CD4-positive, alpha-beta T cell treated with Interferon gamma for 1 hour (primary cell): ENCODE results near the gene HDAC5.

Source experiments
- DNase-seq: peaks from one replicate; pipeline ENCODE4 v3.0.0-alpha.2; 2020

HDAC5 gene

GRCh38 chr17:44086364-44087311 is 36.8 kb downstream of the HDAC5 start:
- no peak for DNase-seq

DNA sequence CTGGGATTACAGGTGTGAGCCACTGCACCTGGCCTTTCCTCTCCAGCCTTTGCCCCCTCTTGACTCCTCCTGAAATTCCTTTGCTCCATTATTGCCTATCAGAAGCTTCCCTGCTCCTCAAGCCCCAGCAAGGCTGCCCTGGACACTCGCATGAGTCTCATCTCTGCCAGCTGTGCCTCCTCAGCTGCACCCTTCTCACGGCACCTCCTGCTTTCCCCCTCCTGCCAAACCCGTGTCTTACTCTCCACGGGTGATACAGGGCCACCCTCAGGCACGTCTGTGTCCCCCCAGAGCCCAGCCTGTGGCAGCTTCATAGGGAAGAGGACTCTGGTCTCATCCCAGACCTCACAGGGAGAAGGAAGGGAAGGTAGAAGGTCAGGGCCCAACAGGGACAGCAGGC is 37.5 kb downstream of the HDAC5 start:
- no peak for DNase-seq

GRCh38 chr17:44084921-44085320 is 38.5 kb downstream of the HDAC5 start:
- no peak for DNase-seq

GRCh38 chr17:44084131-44084538 is 39.3 kb downstream of the HDAC5 start:
- no peak for DNase-seq

GRCh38 chr17:44083250-44083849 is 40.1 kb downstream of the HDAC5 start:
- no peak for DNase-seq

GRCh38 chr17:44082256-44082927 is 41.0 kb downstream of the HDAC5 start:
- no peak for DNase-seq

GRCh38 chr17:44081681-44082080 is 41.8 kb downstream of the HDAC5 start:
- DNase-seq, result no peak

GRCh38 chr17:44079877-44080821 is 43.3 kb downstream of the HDAC5 start:
- no peak for DNase-seq

GRCh38 chr17:44078412-44078811 is 45.0 kb downstream of the HDAC5 start:
- no peak for DNase-seq

- DNase-seq, result peak; percentile 20
Measured at GRCh38 chr17:44077595-44077909, 45.9 kb downstream of the HDAC5 start.

- DNase-seq, result no peak
Measured at GRCh38 chr17:44076716-44077594, 46.5 kb downstream of the HDAC5 start.

GRCh38 chr17:44075598-44076293 is 47.7 kb downstream of the HDAC5 start:
- no peak for DNase-seq

- no peak for DNase-seq
Measured at GRCh38 chr17:44074911-44075285, 48.5 kb downstream of the HDAC5 start.

- no peak for DNase-seq
Measured at GRCh38 chr17:44074231-44074910, 49.1 kb downstream of the HDAC5 start.

DNA sequence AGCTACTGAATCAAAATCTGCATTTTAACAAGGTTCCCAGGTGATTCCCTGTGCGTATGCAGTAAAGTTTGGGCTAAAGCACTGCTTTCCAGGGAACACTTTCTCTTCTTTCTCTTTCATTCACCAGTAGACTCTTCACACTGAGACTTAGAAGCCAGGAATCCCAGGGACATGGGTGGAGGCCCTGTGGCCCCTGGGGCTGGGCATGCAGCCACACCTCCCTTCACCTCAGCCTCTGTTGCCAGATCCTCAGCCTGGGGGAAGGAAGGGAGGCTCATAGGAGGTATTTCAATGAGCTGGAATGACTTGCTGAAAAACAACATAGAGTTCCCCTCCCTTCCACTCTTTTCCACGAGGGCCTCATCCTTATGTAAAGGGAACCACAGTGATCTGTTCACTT is 51.7 kb downstream of the HDAC5 start:
- no peak for DNase-seq

- DNase-seq, result no peak
Measured at GRCh38 chr17:44071198-44071520, 52.3 kb downstream of the HDAC5 start.

DNA sequence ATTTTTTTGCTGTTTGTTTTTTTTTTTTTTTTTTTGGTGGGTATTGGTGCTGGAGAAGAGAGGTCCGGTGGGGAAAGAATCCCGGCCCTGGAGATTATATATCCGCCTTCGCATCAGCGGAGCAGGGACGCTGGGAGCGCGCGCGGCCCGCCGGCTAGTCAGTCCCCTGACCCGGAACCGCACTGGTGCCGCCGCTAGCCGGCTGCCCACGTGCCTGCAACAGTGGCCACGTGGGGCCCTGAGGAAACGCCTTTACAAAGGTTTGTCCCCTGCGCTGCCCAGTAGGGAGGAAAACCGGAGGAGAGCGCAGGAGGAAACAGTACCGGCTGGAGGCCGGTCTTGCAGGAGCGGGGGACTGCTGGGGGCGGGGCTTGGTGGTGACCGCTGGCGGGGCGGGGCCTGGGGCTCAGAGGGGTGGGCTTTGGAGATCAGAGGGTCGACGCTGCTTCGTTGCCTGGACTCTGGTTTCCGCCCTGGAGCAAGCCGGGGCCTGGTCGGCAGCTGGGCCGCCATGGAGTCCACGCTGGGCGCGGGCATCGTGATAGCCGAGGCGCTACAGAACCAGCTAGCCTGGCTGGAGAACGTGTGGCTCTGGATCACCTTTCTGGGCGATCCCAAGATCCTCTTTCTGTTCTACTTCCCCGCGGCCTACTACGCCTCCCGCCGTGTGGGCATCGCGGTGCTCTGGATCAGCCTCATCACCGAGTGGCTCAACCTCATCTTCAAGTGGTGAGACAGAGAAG is 52.8 kb downstream of the HDAC5 start, which contains the start of gene G6PC3:
G6PC3 (plus strand) TSS at position 281 of the 743 bp plus-strand sequence; CDS start at position 512, 231 bp downstream.
- peak; percentile 86 for DNase-seq

- no peak for DNase-seq
Measured at GRCh38 chr17:44069974-44070454, 53.4 kb downstream of the HDAC5 start.

DNA sequence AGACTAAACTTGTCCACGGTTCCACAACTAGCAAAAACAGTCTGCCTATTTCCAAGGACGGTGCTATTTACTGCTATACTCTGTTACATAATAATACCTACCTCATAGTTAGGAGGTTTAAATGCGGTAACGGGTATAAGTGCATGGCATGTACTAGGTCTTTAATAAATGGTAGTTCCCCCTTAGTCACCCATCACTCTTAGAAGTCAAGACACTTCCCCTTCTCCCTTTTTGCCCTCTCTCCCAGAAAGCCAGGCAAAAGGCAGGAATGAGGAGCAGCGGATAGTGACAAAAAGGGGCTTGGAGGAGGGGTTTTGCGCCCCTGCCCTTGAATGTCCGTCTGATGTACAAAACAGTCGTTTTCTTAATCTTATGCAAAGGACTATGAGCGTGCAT is 55.9 kb downstream of the HDAC5 start:
- DNase-seq, result no peak
